Body of pancreas (tissue), 4 donors: Measurements from ENCODE around the gene PPDPF.

Experiments used
- POLR2A ChIP-seq, 3 donors: fragments of 450-650 bp; IDR thresholded peaks; one replicate each; pipeline ENCODE4 v1.6.1; 2016; ENCODE audit warnings: antibody characterized with exemption in 3 of 3, mild to moderate bottlenecking in 2 of 3
- TF ChIP-seq, protein P1 (sequence below), 7 experiments: fragments of 450-650 bp in 4 of 7; fragments of 200-600 bp in 3 of 7; sonication (generic) in 3 of 7; IDR thresholded peaks; one replicate each; pipeline ENCODE4 v1.5.1; 2016 to 2019; ENCODE audit warnings: antibody characterized with exemption in 7 of 7

DNA sequence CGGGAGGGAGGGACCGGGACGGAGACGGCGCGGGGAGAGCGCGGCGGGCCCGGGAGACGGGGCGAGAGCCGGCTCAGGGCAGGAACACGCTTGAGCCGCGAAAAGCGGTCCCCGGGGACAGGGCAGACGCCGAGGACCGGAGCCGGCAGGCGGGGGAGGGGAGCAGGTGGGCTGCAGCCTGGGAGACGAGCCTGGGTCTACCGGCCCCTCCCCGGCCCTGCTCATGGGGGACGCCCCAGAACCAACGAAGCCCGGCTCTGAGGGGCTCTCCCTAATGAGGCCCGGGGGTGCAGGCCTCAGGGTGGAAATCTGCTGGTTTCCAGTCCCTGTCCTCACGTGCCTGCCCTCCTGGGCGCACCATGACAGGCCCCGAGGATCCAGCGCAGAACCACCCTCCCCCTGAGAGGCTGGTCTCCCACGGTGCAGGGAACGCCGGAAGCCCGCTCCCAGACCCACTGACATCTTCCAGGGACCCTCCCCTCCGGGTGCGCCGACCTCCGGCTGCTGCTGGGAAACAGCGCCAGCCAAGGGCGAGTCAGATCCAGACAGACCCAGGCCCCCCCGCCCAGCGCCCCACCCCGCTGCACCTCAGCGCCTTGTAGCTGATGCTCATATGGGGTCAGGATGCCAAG is 21.1 kb upstream of the PPDPF start:
- TF ChIP-seq POLR2A (IDR thresholded peaks at IDR 0.05), result no peak
- TF ChIP-seq, protein P1, sequence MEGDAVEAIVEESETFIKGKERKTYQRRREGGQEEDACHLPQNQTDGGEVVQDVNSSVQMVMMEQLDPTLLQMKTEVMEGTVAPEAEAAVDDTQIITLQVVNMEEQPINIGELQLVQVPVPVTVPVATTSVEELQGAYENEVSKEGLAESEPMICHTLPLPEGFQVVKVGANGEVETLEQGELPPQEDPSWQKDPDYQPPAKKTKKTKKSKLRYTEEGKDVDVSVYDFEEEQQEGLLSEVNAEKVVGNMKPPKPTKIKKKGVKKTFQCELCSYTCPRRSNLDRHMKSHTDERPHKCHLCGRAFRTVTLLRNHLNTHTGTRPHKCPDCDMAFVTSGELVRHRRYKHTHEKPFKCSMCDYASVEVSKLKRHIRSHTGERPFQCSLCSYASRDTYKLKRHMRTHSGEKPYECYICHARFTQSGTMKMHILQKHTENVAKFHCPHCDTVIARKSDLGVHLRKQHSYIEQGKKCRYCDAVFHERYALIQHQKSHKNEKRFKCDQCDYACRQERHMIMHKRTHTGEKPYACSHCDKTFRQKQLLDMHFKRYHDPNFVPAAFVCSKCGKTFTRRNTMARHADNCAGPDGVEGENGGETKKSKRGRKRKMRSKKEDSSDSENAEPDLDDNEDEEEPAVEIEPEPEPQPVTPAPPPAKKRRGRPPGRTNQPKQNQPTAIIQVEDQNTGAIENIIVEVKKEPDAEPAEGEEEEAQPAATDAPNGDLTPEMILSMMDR (IDR thresholded peaks at IDR 0.05), result no peak
